ENCODE results near the gene CCDC190. TPM values are rescaled to one million over a fixed set of nuclear protein-coding genes. Genes with fewer than 3 reads are reported as not detected.
"Not testable (repeated sequence)": the region's sequence is repeated elsewhere in the genome, so short reads cannot be mapped to it uniquely, and the experiment has no call there.

CCDC190 gene
- total and polyA plus RNA-seq, 2 of the 13 experiments (the other 11 are each of a cell fraction or from before 2014, with no cell fraction given), result not detected

DNA sequence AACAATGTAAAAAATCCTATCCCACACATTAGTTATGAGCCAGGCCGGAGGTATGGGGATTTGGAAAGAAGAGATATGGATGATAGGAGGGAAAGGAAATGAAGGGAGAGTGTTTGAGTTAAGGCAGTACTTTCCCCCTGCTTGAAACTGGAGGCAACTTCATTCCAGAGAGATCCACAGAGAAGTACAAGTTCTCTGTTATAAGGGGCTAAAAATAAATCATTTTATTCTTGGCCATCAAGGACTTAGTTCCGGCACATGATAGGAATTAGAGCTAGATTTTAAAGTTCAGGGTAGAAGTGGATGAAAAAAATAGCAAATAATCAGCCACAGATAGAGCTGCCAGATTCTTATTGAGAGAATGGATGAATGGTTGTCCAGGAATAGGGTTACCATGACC lies 42.8 kb downstream of the CCDC190 start:
- ATAC-seq; H3K4me3 ChIP-seq (replicated peaks in 1 of 3; ENCODE audit: insufficient read depth in 1 of 3, low read depth in 2 of 3, low read length in 3 of 3); intact Hi-C loops (cut with micrococcal nuclease; ENCODE audit: unreplicated experiment); H4K20me1 ChIP-seq (ENCODE audit: insufficient read depth, low read length); POLR2A ChIA-PET; H3K36me3 ChIP-seq (replicated peaks in 1 of 2; ENCODE audit: control insufficient read depth in 1 of 2, insufficient read depth in 2 of 2, low read length in 2 of 2); H2AFZ ChIP-seq (ENCODE audit: low read length); CTCF ChIA-PET (ENCODE audit: low intra/inter-chr PET ratio, low total read pairs); H3K79me2 ChIP-seq (ENCODE audit: insufficient read depth, low read length); H3K27ac ChIP-seq (ENCODE audit: extremely low read length, insufficient read depth, low read length); H3K27me3 ChIP-seq (ENCODE audit: control insufficient read depth in 1 of 2, insufficient read depth in 2 of 2, low read length in 2 of 2); DNase-seq (ENCODE audit: low spot score); H3K9me3 ChIP-seq (ENCODE audit: low read length); BruUV-seq (replicated peaks); in situ Hi-C loops (cut with HindIII; ENCODE audit: extremely low pct_ligation_motif_present, low pct_unique_long_range_greater_than_20kb); H3K4me2 ChIP-seq (ENCODE audit: low read depth, low read length); FAIRE-seq; H3K9ac ChIP-seq (ENCODE audit: insufficient read depth, low read depth, low read length): not testable (repeated sequence)
- 94% methylated on average over 2 of the region's 2 CpGs for WGBS (ENCODE audit: low lambda C conversion rate)
- H3K4me1 ChIP-seq (ENCODE audit: insufficient read depth, low read length), result peaks cover 13% of the 10 kb centered on the region

DNA sequence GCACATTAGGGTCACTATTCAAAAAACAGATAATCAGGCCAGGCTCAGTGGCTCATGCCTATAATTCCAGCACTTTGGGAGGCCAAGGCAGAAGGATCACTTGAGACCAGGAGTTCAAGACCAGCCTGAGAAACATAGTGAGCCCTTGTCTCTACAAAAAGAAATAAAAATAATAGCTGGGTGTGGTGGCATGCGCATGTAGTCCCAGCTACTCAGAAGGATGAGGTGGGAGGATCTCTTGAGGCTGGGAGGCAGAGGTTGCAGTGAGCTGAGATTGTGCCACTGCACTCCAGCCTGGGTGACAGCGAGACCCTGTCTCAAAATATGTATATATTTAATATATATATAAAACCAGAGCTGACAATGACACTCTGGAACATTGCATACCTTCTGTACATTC lies 48.6 kb downstream of the CCDC190 start:
- ATAC-seq; in situ Hi-C loops (cut with HindIII; ENCODE audit: extremely low pct_ligation_motif_present, low pct_unique_long_range_greater_than_20kb); H3K4me3 ChIP-seq (replicated peaks in 1 of 3; ENCODE audit: insufficient read depth in 1 of 3, low read depth in 2 of 3, low read length in 3 of 3); H3K9ac ChIP-seq (ENCODE audit: insufficient read depth, low read depth, low read length); H3K36me3 ChIP-seq (replicated peaks in 1 of 2; ENCODE audit: control insufficient read depth in 1 of 2, insufficient read depth in 2 of 2, low read length in 2 of 2); intact Hi-C loops (cut with micrococcal nuclease; ENCODE audit: unreplicated experiment); H3K79me2 ChIP-seq (ENCODE audit: insufficient read depth, low read length); H3K27ac ChIP-seq (ENCODE audit: extremely low read length, insufficient read depth, low read length); H3K4me1 ChIP-seq (ENCODE audit: insufficient read depth, low read length); H3K4me2 ChIP-seq (ENCODE audit: low read depth, low read length); H2AFZ ChIP-seq (ENCODE audit: low read length); CTCF ChIA-PET (ENCODE audit: low intra/inter-chr PET ratio, low total read pairs); DNase-seq (ENCODE audit: low spot score); BruUV-seq (replicated peaks); H4K20me1 ChIP-seq (ENCODE audit: insufficient read depth, low read length); H3K9me3 ChIP-seq (ENCODE audit: low read length); H3K27me3 ChIP-seq (ENCODE audit: control insufficient read depth in 1 of 2, insufficient read depth in 2 of 2, low read length in 2 of 2); FAIRE-seq; POLR2A ChIA-PET: not testable (repeated sequence)
- WGBS (ENCODE audit: low lambda C conversion rate), result 95% methylated on average over 2 of the region's 2 CpGs

DNA sequence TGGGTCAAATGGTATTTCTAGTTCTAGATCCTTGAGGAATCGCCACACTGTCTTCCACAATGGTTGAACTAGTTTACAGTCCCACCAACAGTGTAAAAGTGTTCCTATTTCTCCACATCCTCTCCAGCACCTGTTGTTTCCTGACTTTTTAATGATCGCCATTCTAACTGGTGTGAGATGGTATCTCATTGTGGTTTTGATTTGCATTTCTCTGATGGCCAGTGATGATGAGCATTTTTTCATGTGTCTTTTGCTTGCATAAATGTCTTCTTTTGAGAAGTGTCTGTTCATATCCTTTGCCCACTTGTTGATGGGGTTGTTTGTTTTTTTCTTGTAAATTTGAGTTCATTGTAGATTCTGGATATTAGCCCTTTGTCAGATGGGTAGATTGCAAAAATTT lies 53.5 kb downstream of the CCDC190 start:
- H3K4me3 ChIP-seq (replicated peaks in 1 of 3; ENCODE audit: insufficient read depth in 1 of 3, low read depth in 2 of 3, low read length in 3 of 3); H3K9me3 ChIP-seq (ENCODE audit: low read length); BruUV-seq (replicated peaks); DNase-seq (ENCODE audit: low spot score); H3K36me3 ChIP-seq (replicated peaks in 1 of 2; ENCODE audit: control insufficient read depth in 1 of 2, insufficient read depth in 2 of 2, low read length in 2 of 2); H3K27ac ChIP-seq (ENCODE audit: extremely low read length, insufficient read depth, low read length); FAIRE-seq; H3K27me3 ChIP-seq (ENCODE audit: control insufficient read depth in 1 of 2, insufficient read depth in 2 of 2, low read length in 2 of 2); POLR2A ChIA-PET; H3K4me2 ChIP-seq (ENCODE audit: low read depth, low read length); H3K4me1 ChIP-seq (ENCODE audit: insufficient read depth, low read length); intact Hi-C loops (cut with micrococcal nuclease; ENCODE audit: unreplicated experiment); H3K9ac ChIP-seq (ENCODE audit: insufficient read depth, low read depth, low read length); CTCF ChIA-PET (ENCODE audit: low intra/inter-chr PET ratio, low total read pairs); ATAC-seq; H4K20me1 ChIP-seq (ENCODE audit: insufficient read depth, low read length); H3K79me2 ChIP-seq (ENCODE audit: insufficient read depth, low read length); H2AFZ ChIP-seq (ENCODE audit: low read length): not testable (repeated sequence)
- WGBS (ENCODE audit: low lambda C conversion rate), result 67% methylated on average over 1 of the region's 2 CpGs
- in situ Hi-C loops (cut with HindIII; ENCODE audit: extremely low pct_ligation_motif_present, low pct_unique_long_range_greater_than_20kb), result loop anchor here (10.0 kb wide), 1 partner anchor 183 kb away; no protein-coding TSS in a partner anchor

Other genes with a start within 250 kb of the CCDC190 start
- 0.13 and 0.38 TPM in 2 replicates for gene DDR2, start 228.7 kb downstream of the CCDC190 start, total RNA-seq (2016; rRNA removed; fragmentation: Illumina TruSeq; extraction: Trizol)
- 0.30 and 0.36 TPM in 2 replicates for gene DDR2, start 228.7 kb downstream of the CCDC190 start, polyA plus RNA-seq (2011; rRNA removed)
- gene HSD17B7, start 70.5 kb downstream of the CCDC190 start, total RNA-seq (2016; rRNA removed; fragmentation: Illumina TruSeq; extraction: Trizol), result 65.0 and 84.9 TPM in 2 replicates
- gene HSD17B7, start 70.5 kb downstream of the CCDC190 start, polyA plus RNA-seq (2011; rRNA removed), result 43.9 and 53.8 TPM in 2 replicates
- not detected in 2 replicates for gene RGS4, start 208.2 kb upstream of the CCDC190 start, total RNA-seq (2016; rRNA removed; fragmentation: Illumina TruSeq; extraction: Trizol)
- gene RGS4, start 208.2 kb upstream of the CCDC190 start, polyA plus RNA-seq (2011; rRNA removed), result not detected in 2 replicates